Stimulated activated CD4-positive, alpha-beta T cell treated with anti-CD3 and anti-CD28 coated beads, Interleukin-2, amount 100 ng/mL, for 48 hours (primary cell): Measurements from ENCODE around the gene HOXB8.

Source experiments
- DNase-seq, 2 donors: peaks; one replicate each; pipeline ENCODE4 v3.0.0-alpha.2; 2020

Gene HOXB8

DNA sequence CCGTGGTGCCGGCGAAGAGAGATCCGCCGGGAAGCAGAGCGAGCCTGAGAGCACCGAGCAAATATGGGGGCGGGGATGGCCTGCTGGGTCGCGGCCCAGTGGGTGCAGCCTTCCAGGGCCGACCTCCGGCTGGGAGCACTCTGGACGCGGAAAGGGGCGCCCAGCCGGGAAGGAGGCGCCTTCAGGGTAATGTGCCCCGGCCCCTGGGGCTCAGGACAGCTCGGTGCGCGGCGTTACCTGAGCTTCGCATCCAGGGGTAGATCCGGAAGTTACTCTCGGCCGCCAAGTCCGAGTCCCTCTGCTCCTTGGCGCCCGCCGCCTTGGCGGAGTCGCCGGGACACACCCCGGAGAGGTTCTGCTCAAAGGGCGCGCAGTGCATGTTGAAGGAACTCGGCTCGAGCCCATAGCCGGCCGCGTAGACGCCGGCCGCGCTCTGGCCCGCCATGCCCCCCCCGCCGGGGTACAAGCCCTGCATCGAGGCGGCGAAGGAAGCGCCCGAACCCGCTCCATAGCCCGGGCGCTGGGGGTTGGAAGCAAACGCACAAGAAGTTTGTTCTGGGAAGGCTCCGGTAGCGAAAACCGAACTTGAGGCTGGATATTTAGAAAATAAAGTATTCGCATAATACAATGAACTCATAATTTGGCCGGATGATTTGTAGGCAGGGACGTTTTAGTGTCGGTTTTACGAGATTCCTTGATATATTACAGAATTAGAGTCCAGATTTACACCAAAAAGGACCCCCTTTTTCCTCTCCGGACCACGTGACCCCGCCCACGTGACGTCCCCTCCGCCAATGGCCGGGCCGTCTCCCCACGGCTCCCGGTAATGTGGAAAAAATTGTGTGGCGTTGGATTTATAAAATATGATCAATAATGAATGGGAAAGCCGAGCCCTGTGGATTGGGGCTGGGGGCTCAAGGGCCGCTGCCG lies 4.5 kb downstream of the HOXB8 start, which contains the start of gene HOXB7:
HOXB7 (minus strand) TSS at position 736 of the 930 bp plus-strand sequence; CDS start at position 637, 99 bp downstream.
- DNase-seq, result peak; percentile 65 to 69

DNA sequence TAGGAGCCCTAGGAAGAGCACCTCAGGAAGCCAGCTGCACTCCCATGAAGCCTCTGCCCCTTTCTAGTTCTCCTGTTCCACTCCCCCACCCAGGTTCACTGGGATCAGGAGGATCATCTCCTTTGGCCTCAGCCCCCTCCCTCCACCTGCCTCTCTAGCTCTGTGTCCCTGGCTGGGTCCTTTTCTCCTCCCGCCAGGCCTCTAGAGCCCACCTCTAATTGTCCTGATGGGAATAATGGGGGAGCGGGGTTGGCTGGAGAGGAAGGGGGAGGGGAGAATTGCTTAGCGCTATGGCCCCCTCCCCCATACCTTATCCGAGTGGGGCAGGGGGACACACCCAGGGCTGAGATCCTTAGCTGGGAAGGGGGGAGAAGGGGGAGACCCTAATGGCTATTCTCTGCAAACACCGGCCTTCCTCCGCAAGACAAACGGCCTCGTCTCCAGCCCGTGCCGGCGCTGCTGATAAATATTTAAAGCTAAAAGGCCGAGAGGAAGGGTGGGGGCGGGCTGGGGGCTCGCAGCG lies 5.3 kb downstream of the HOXB8 start:
- no peak for DNase-seq

DNA sequence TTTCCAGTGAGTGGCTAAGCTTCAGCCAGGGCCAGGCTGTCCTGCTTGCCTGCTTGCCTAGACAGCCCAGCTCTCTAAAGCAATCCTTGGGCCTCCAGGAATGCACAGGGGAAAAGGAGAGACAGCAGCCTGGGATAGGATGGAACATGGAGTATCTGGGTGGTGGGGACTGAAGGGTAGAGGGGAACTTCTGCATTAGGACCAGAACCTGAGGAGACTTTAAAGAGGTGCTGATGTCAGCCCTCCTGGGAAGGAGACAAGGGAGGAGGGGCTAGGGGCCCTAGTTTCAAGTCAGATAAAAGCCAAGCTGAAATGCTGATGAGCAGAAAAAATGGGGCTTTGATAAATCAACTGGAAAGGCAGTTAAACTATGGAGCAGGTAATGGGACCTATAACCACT lies 6.1 kb downstream of the HOXB8 start:
- no peak for DNase-seq

DNA sequence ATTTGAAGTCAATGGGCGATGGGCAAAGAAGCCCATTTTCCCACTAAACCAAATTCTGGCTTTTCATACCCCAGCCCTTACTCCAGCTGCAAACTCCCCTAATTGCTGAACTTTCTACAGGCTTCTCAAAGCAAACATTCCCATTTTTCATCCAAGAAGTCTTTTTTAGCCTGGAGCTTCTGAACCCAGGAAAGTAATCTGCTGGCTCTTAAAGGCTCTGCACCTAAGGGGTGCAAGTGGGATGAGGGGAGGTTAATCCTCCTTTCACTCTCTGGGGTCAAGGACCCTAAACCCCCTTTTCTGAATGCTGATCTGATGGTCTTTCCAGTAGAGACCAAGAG lies 6.6 kb downstream of the HOXB8 start:
- DNase-seq, result no peak

DNA sequence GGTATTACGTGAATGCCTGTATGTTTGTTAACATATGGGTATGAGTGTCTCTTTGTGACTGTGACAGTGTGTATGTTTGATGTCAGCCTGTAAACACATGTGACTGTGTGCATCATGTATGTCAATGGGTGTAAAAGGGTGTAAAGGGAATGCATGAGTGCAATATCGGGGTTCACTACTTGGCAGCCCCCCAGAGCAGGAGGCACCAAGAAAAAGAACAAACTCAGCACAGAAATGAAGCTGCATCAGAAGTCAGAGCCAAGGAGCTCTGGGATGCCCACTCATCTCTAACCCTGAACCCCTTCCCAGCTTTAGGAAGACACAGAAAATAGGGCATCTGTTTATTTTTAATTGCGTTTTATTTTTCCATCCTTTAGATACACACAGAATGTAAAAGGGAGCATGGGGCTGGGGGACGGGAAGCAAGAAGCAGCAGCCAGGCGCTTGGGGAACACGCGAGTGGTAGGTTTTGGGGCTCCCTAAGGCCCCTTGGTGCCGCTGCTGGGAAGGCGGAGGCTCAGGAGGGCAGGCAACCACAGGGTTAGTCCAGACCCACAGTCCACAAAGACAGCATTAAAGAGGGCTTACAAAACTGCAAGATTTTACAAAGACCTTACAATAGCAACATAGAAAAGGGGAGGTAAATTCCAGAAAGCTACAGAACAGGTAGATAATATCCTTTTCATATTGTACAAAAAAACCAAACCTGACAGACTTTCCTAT lies 8.0 kb downstream of the HOXB8 start:
- DNase-seq, result no peak

DNA sequence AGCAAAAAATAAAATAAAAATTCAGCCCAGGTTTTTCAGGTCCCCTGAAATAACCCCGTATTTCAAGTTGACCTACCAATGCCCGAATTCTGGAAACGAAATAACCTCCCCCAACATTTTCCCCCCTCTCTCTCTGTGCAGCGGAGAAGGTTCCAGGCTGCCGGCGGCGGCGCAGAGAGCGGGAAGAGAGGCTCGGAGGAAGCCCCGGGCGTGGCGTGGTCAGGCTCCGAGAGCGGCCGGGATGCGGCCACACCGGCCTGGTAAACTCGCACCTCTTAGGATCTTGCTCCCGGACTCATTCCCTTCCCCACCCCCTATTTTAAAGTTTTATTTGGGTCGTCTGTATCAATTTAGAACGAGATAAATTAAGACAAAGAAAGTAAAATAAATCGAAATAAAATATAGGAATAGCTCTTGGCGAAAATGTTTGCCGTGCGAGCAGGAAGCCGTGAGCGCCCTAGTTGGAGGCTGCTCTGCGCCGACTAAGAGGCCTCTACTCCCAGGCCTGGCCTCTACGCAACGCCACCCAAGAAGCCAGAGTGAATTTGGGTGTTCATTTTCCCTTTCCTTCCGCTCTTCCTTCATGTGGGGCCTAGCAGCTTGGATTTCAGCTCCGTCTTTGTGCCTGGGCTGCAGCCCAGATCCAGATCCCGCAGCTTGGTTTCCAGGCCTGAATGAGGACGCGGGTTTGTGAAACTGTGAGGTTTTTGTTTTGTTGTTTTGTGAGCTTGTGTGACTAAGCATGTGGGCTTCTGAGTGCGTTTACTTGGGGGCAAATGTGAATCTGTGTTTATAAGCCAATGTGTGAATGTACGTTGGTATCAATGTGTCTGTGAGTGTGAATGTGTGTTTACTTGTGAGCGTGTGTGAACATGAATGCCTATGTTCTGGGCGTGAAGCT lies 8.9 kb downstream of the HOXB8 start:
- no peak for DNase-seq

DNA sequence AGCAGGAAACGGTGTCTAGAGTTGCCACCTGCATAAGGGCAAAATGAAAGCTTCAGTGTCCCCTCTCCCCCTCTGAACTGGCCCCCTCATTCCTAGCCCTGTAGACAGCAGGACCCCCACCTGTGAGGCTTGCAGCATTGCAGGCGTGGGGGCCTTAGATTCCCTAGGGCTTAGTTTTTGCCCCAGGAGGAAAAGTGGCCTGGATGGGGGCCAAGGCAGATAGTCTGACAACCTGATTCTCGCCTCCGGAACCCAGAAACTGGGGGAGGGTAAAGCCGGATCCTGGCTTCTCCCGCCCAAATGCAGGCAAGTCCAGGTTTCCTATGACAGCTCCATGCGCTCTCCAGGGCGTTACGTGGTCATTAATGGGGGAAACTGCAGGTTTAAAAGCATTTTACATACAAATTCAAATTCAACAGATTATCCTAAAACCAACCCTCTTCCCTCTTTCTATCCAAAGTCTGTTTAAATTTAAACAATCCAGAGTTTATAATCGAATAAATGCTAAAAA lies 9.6 kb downstream of the HOXB8 start:
- no peak for DNase-seq

DNA sequence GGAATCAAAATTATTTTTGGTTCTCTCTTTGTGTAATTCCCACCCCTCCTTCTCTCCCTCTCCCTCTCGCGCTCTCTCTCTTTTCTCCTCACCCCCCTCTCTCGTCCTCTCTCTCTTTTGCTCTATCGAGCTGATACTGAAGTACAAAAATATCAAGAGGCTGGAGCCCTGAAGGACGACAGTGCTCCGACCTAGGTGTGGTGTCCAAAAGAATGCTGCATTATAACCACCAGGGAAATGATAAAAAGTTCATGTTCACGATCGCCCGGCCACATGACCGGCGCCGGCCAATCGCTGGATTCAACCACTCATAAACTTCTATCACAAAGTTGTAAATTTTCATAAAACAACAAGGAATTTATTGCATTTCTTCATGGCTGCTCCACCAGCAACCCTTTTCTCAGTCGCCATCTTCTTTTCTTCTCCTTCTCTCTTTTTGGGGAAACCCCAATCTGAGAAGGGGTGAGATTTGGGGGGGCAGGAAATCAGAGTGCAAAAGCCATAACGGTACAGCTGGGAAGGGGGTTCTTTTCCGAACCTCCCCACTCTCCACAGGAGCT lies 10.2 kb downstream of the HOXB8 start, which contains the start of gene HOXB6:
HOXB6 (minus strand) TSS at position 217 of the 560 bp plus-strand sequence. CDS start 6,836 bp downstream, outside the sequence.
- no peak for DNase-seq

DNA sequence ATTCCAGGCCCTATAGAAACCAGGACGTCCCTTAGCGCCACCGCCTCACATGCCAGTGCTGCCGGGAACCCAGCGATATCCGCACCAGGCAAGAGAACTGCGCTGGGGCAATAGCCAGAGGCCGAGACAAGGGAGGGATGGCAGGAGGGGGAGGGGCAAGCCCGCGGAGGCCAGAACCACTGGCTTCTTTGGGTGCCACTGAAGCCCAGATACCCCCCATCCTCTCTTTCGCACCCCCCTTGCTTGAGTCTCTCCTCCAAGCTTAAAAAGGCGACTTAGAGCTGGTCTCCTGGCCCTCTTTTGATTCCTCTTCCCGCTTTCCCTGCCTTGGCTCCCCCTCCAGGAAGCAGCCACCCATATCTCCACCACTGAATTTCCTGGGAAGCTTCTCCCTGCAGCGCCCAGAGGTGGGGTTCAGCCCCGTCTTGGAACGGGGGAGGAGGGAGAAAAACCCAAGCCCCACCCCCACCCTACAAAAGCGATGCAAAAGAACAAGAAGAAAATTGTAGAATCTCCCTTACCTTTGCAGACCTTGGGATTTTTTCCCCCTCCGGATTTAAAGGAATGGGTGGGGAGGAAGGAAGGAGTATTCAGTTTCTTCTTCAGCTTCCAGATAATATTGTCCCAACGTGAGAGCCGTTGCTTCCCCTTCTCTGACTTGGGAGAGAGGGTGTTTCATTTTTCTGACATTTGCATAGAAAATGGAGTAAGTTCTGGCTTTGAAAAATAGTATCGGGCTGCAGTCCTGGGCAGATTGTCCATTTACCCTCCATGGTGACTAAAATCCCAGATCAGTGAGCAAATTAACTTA lies 10.9 kb downstream of the HOXB8 start:
- no peak for DNase-seq

DNA sequence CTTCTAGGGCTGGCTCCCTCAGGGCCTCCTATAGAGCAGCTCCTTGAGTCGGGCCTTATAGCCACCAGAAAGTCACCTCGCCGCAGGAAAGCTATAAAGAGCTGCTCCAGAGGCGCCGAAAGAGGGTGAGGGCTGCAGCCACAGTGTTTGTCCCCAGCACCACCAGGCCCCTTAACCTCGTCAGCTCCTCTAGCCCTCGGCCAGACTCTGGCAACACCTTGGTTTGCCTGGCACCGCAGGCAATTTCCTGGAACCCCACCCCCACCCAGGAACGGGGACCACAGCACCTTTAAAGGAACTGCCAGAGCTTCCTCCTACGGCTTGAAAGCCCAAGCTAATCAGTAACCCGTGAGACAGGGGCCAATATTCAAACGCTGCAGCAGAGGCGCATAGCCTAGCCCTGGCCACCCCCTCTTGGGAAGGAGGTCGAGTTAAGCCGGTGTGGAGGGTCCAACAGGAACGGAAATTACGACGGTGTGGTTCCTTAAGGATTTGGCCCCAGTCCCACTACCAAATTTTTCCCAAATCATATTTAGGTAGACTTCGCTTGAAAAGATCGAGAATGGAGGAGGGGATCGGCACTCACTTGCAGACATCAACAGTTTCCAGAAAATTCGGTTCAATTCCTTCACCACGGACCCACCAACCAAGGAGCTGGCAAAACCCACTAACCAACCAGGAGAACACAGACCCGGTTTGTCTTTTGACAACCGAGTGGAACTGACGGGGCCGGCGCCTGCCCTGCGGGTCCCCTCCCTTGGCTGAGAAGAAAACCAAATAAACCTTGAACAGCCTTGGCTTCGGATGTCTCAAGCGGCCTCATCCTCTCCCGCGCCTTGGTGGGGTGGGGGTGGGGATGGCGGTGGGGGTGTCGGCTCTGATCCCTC lies 13.3 kb downstream of the HOXB8 start:
- no peak for DNase-seq

DNA sequence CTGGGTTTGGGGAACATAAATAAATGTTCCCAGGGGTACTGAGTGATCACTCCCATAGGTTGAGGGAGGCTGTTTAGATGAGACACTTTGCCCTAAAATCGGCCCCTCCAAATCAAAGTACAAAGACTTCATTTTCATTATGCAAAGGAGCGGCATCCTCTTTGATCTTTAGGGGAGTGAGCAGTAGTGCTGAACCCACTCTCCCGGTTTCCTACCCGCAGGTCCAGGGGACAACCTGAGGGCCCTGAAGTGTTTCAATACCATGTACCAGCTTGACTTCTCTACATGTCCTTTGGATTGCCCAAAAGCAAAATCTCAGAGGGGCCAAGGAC lies 13.9 kb downstream of the HOXB8 start:
- no peak for DNase-seq

DNA sequence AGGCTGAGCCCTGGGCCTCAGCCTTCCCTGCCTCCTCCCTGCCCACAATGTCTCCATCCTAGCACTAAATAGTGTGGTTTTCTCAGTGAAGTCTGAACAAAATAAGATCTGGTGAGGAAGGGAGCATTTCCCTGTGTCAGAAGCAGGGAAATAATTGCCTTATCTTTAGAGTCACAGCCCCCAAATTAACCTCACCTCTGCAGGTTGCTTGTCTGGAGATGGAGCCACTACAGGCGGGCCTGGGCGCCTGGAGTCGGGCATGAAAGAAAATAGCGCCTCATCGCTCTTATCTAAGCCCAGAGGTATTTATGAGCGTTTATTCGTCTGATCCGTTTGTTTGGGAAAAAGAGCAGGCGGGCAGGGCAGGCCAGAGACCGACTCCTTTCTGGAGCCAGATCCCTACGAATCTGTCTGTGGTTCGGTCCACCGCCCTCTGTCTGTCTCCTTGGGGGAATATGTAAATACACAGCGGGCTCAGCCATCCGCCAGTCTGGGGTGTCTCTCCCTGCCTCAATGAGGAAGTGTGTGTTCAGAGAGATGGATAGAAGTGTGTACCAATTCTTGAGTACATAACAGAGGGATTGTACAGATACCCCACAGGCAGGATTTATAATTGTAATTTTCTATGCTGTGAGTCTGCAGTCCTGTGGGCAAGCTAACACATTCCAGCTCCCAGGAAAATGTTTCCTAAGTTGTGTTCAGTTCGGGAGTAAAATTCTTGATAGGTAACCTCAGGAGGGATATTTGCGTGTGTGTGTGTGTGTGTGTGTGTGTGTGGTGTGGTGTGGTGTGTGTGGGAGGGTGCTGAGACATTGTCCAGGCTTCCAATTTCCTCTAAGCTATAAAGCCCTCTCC lies 14.6 kb downstream of the HOXB8 start:
- no peak for DNase-seq

DNA sequence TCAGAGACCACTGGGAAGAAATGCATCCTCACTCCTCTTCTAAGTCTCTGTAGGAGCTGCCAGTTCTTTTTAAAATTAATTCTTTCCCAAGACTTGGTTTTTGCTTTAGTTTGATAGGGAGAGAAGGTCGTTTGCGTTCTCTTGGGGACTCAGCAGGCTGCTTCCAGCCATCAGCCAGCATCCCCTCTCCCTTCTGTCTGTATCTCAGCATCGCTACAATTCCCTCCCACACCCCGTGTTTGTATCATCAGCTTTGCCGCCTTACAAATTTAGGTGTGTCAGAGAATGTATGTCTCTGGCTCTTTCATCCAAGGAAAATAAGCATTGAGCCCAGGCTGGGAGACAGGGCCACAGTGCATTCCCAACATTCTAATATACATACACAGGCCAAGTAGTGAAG lies 15.7 kb downstream of the HOXB8 start:
- no peak for DNase-seq

DNA sequence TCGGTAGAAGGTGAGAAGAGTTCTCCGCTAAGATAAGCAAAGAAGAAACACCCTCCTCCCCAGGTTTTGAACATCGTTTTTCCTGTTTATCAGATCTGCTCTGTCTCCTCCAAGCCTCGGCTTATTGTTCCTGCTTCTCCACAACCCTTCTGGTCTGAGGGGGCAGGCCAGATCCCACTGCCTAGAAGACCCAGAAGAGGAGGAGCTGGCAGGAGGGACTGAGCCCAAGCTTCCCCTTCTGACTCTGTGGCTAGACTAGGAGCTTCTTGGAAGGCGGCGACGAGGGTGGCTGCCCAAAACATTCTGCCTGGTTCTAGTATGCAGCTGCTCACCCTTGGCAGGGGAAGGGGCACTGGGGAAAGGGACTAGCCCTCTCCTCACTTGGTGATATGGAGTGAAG lies 16.4 kb downstream of the HOXB8 start:
- no peak for DNase-seq

DNA sequence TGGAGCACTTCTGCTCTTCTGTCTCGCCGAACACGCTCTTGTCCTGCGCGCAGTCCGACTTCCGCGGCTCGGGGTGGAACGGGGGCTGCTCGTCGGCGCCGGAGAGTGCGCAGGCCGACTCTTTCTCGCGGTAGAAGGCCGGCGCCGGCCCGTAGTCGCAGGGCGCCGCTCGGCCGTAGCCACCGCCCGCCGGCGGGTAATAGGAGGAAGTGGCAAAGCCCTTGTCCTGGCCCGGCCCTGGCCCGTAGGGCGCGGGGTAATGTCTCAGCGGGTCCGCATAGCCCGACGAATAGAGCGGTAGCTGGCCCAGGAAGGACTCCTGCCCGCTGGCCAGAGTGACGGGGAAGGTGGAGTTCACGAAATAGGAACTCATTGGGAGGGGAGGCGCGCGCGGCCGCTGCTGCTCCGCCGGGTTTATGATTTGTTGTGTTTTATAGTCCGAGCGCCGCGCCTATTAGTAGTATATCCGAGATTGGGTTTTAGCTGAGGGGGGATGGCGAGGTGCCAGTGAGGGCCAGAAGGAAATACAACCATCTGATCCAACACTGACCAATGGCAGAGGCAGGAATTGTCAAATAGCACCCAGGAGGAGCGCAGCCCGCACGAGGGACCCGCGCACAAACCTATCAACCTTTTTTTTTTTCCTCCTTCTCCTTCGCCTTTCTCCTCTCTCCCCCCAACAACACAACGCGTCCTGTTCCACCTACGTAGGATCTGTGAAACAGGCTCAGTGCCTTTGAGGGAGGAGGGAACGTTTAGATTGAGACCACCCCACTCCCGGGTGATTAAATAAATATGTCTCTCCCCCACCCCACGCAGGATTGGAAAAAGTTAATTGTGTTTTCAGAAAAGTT lies 17.1 kb downstream of the HOXB8 start:
- DNase-seq, result no peak

DNA sequence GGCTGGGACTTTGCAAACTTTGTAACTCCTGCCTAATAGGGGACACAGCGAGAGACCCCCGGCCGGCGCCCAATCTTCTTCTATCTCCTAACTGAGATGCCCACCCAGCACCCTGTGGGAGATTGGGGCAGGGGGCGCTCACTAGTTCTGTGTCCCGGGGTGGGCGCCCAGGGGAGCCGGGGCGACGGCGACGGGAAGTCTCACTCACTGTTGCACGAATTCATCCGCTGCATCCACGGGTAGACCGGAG lies 17.6 kb downstream of the HOXB8 start:
- no peak for DNase-seq

DNA sequence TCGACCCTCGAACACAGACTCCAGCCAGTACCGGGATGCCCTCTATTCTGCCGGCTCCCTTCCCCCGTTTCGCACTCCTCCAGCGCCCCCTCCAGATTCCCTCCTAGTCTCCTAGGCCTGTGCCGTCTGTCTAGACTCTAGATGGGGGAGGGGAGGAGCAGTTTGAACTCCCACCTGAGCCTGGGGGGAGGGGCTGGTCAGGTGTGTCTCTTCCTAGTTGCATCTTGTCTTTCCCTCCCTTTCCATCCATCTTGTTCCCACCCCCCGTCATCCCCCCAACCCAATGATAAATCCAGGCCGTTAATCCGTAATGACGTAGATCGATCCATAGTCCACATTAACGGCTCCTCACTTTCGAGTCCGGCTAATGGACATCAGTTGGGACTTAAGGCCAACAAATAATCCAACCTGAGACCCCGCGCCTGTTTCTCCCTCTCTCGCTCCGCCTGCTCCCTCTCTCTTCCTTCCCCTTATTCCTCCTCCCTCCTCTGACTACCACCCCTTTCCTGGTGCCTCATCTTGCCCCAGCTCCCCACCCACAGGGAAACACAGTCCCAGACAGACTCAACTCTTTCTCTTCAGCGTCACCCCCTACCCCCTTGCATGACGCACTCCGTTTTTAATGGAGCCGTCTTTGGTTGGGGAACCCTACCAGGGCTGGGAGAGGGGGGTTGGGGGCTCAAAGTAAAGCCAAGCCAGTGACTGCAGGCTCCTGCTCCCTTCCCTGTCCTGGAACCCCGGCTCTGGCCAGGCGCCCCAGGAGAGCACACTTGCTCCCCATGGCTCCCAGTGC lies 18.2 kb downstream of the HOXB8 start:
- no peak for DNase-seq
